GM23338 (cell line): ENCODE results near the gene MNX1. TPM values are rescaled to one million over a fixed set of nuclear protein-coding genes. Genes with fewer than 3 reads are reported as not detected.

Experiments
- ATAC-seq: fragments of 200-7000 bp; cut with Tn5 transposase; 3 replicates; pipeline ENCODE4 v1.9.1; 2020
- DNase-seq: peaks from one replicate; pipeline ENCODE4 v3.0.0-alpha.2; 2015; ENCODE audit warnings: low spot score
- H2AFZ ChIP-seq: fragments of 200-600 bp; sonication (generic); 2 replicates; pipeline ENCODE4 v1.8.0; 2016; ENCODE audit warnings: antibody characterized with exemption, mild to moderate bottlenecking, moderate library complexity
- H3F3A ChIP-seq: fragments of 200-600 bp; sonication (generic); replicated peaks from 2 replicates; pipeline ENCODE4 v1.8.0; 2017; ENCODE audit warnings: antibody characterized with exemption, mixed run types, low read depth
- H3K27ac ChIP-seq: fragments of 200-600 bp; sonication (generic); 2 replicates; pipeline ENCODE4 v1.6.1; 2016; ENCODE audit warnings: low read depth
- H3K27me3 ChIP-seq: fragments of 200-600 bp; sonication (generic); 2 replicates; pipeline ENCODE4 v1.8.0; 2016; ENCODE audit warnings: mild to moderate bottlenecking, mixed run types, moderate library complexity; ENCODE audit not compliant: insufficient read depth
- H3K36me3 ChIP-seq: fragments of 200-600 bp; sonication (generic); 2 replicates; pipeline ENCODE4 v1.8.0; 2016; ENCODE audit warnings: mild to moderate bottlenecking; ENCODE audit not compliant: insufficient read depth
- H3K4me1 ChIP-seq: fragments of 200-600 bp; sonication (generic); 2 replicates; pipeline ENCODE4 v1.8.0; 2016; ENCODE audit warnings: mild to moderate bottlenecking, moderate library complexity; ENCODE audit not compliant: insufficient read depth
- H3K4me2 ChIP-seq: fragments of 200-600 bp; sonication (generic); 2 replicates; pipeline ENCODE4 v1.7.1; 2017; ENCODE audit warnings: mixed run types
- H3K4me3 ChIP-seq: fragments of 200-600 bp; sonication (generic); 2 replicates; pipeline ENCODE4 v1.6.1; 2016; ENCODE audit warnings: mixed run types
- H3K79me2 ChIP-seq: fragments of 200-600 bp; sonication (generic); replicated peaks from 2 replicates; pipeline ENCODE4 v1.8.0; 2017; ENCODE audit warnings: mild to moderate bottlenecking; ENCODE audit not compliant: insufficient read depth
- H3K9me2 ChIP-seq: fragments of 200-600 bp; sonication (generic); 2 replicates; pipeline ENCODE4 v1.8.0; 2017; ENCODE audit not compliant: insufficient read depth
- H4K20me1 ChIP-seq: fragments of 200-600 bp; sonication (generic); replicated peaks from 2 replicates; pipeline ENCODE4 v1.8.0; 2017; ENCODE audit warnings: mild to moderate bottlenecking; ENCODE audit not compliant: insufficient read depth
- H3K27ac Mint-ChIP-seq: 2 replicates; pipeline ENCODE4 v1.8.0; 2020; ENCODE audit warnings: inconsistent platforms, mild to moderate bottlenecking, moderate library complexity, mixed read lengths
- H3K27me3 Mint-ChIP-seq: 3 replicates; pipeline ENCODE4 v1.8.0; 2022; ENCODE audit warnings: low read depth, mild to moderate bottlenecking, moderate library complexity, mixed read lengths, inconsistent platforms; ENCODE audit not compliant: insufficient read depth, poor library complexity
- H3K36me3 Mint-ChIP-seq: 3 replicates; pipeline ENCODE4 v1.8.0; 2021; ENCODE audit warnings: low read depth, mild to moderate bottlenecking, inconsistent platforms, moderate library complexity, mixed read lengths
- H3K4me1 Mint-ChIP-seq: 3 replicates; pipeline ENCODE4 v1.8.0; 2020; ENCODE audit warnings: mild to moderate bottlenecking, inconsistent platforms, mixed read lengths
- H3K4me3 Mint-ChIP-seq: 3 replicates; pipeline ENCODE4 v1.8.0; 2021; ENCODE audit warnings: moderate library complexity, mild to moderate bottlenecking, inconsistent platforms, mixed read lengths
- H3K9me3 Mint-ChIP-seq: 3 replicates; pipeline ENCODE4 v1.8.0; 2020; ENCODE audit warnings: moderate library complexity, mild to moderate bottlenecking, inconsistent platforms, mixed read lengths
- CREB1 ChIP-seq: fragments of 250-450 bp; sonication (Bioruptor Pico); IDR thresholded peaks from 2 replicates; pipeline ENCODE4 v1.5.0; 2020; ENCODE audit warnings: low read depth, mild to moderate bottlenecking, moderate library complexity
- CTCF ChIP-seq, 2 experiments: fragments of 200-600 bp in 1 of 2; sonication (generic) in 1 of 2; conservative IDR thresholded peaks; 2 replicates each; pipeline versions ENCODE4 v1.5.1 to v1.6.1; 2016 to 2017; ENCODE audit warnings: antibody characterized with exemption in 2 of 2, low read depth in 2 of 2, mild to moderate bottlenecking in 2 of 2, moderate library complexity in 1 of 2
- ETS1 ChIP-seq: IDR thresholded peaks from 2 replicates; pipeline ENCODE4 v1.6.1; 2016; ENCODE audit warnings: antibody characterized with exemption
- EZH2 ChIP-seq: fragments of 200-600 bp; sonication (generic); IDR thresholded peaks from one replicate; pipeline ENCODE4 v1.8.0; 2017; ENCODE audit warnings: antibody characterized with exemption, mild to moderate bottlenecking, low read depth; ENCODE audit not compliant: unreplicated experiment
- EZH2phosphoT487 ChIP-seq: fragments of 200-600 bp; sonication (generic); IDR thresholded peaks from one replicate; pipeline ENCODE4 v1.8.1; 2018; ENCODE audit warnings: antibody characterized with exemption; ENCODE audit not compliant: unreplicated experiment
- JUNB ChIP-seq: IDR thresholded peaks from one replicate; pipeline ENCODE4 v1.6.1; 2016; ENCODE audit warnings: antibody characterized with exemption; ENCODE audit not compliant: unreplicated experiment
- NANOG ChIP-seq: IDR thresholded peaks from 2 replicates; pipeline ENCODE4 v1.6.1; 2016; ENCODE audit warnings: antibody characterized with exemption, borderline replicate concordance
- POLR2AphosphoS5 ChIP-seq: IDR thresholded peaks from 2 replicates; pipeline ENCODE4 v1.6.1; 2016; ENCODE audit warnings: antibody characterized with exemption, low read depth
- REST ChIP-seq: IDR thresholded peaks from one replicate; pipeline ENCODE4 v1.6.1; 2018; ENCODE audit warnings: antibody characterized with exemption; ENCODE audit not compliant: unreplicated experiment
- STAT1 ChIP-seq: IDR thresholded peaks from one replicate; pipeline ENCODE4 v1.6.1; 2016; ENCODE audit warnings: antibody characterized with exemption; ENCODE audit not compliant: unreplicated experiment
- ZNF114 ChIP-seq: fragments of 250-450 bp; sonication (Bioruptor Pico); IDR thresholded peaks from 2 replicates; pipeline ENCODE4 v1.5.0; 2020; ENCODE audit warnings: mild to moderate bottlenecking, moderate library complexity
- ZNF331 ChIP-seq: fragments of 250-450 bp; sonication (Bioruptor Pico); IDR thresholded peaks from 2 replicates; pipeline ENCODE4 v1.5.0; 2020; ENCODE audit warnings: low read depth, mild to moderate bottlenecking, moderate library complexity
- ZNF462 ChIP-seq: fragments of 250-450 bp; sonication (Bioruptor Pico); IDR thresholded peaks from 2 replicates; pipeline ENCODE4 v1.5.0; 2020; ENCODE audit warnings: mild to moderate bottlenecking, moderate library complexity
- polyA plus RNA-seq: library from polyadenylated mRNA; unstranded; fragments of >200 nt; fragmentation: Nextera tagmentation; extraction: Ambion mirVana; gene quantifications from 2 replicates; pipeline ENCODE4 v1.2.1, GENCODE V29; 2016
- total RNA-seq: library from RNA; depleted of rRNA; stranded (reverse); fragments of >200 nt; shearing (Covaris generic); gene quantifications from 2 replicates; pipeline ENCODE4 v1.2.3, GENCODE V29; 2014

MNX1 gene
- total and polyA plus RNA-seq, 2 experiments from 2014 or later, result 0.14 to 0.24 TPM

- DNase-seq, result no peak
- Mint-ChIP-seq H3K4me3 (no peak overlapping the region), H3K27ac (no peak overlapping the region), H3K36me3 (peaks cover 96% of the 10 kb centered on the region), H3K9me3 (no peaks in the 10 kb centered on the region), H3K4me1 (no peaks in the 10 kb centered on the region), H3K27me3 (peaks cover 6% of the 10 kb centered on the region)
- ATAC-seq, result no peak
- no peaks in the 10 kb centered on the region for H3K4me1 ChIP-seq
- peaks cover 8% of the 10 kb centered on the region for H3K79me2 ChIP-seq
- H3K4me3 ChIP-seq, result no peak overlapping the region
- no peaks in the 10 kb centered on the region for H3F3A ChIP-seq
- H2AFZ ChIP-seq, result no peak overlapping the region
- peaks cover 64% of the 10 kb centered on the region for H3K36me3 ChIP-seq
- no peak for TF ChIP-seq ZNF114
- no peak for TF ChIP-seq JUNB
- TF ChIP-seq REST, result no peak
- TF ChIP-seq POLR2AphosphoS5, result no peak
- no peak for TF ChIP-seq ZNF462 (CRISPR knock-in tag)
- no peak for TF ChIP-seq ZNF331 (CRISPR knock-in tag)
- TF ChIP-seq ETS1, result no peak
- TF ChIP-seq NANOG, result no peak
- no peak for TF ChIP-seq STAT1
- no peak for TF ChIP-seq CREB1
- TF ChIP-seq EZH2phosphoT487, result no peak
- TF ChIP-seq CTCF (conservative IDR thresholded peaks at IDR 0.05; ENCODE audit: low read depth in 2 of 2), result no peak
- TF ChIP-seq EZH2, result no peak
- H4K20me1 ChIP-seq, result peaks cover 30% of the 10 kb centered on the region
- no peak overlapping the region for H3K4me2 ChIP-seq
- H3K27me3 ChIP-seq, result no peaks in the 10 kb centered on the region
- H3K9me2 ChIP-seq, result no peaks in the 10 kb centered on the region
- H3K27ac ChIP-seq, result no peak overlapping the region
Observed at GRCh38 chr7:156964971-156965370, 45.5 kb downstream of the MNX1 start.
